Stimulated activated CD4-positive, alpha-beta T cell treated with anti-CD3 and anti-CD28 coated beads, Interleukin-1b, Interleukin-23, amount 100 ng/mL, for 1 hour (primary cell): ENCODE data around the gene NGEF.

Experiments
- DNase-seq, 2 donors: peaks; one replicate each; pipeline ENCODE4 v3.0.0-alpha.2; 2020; ENCODE audit warnings: low read depth in 2 of 2

The NGEF gene

GRCh38 chr2:233044974-233045605, 32.0 kb upstream of the NGEF start:
- no peak for DNase-seq

- no peak for DNase-seq
Measured at GRCh38 chr2:233042549-233042948, 29.5 kb upstream of the NGEF start.

GRCh38 chr2:233041722-233042323, 28.8 kb upstream of the NGEF start:
- DNase-seq = no peak

GRCh38 chr2:233040571-233040970, 27.5 kb upstream of the NGEF start:
- DNase-seq = no peak

- no peak for DNase-seq
Measured at GRCh38 chr2:233039846-233040530, 26.9 kb upstream of the NGEF start.

GRCh38 chr2:233039212-233039845, 26.3 kb upstream of the NGEF start:
- DNase-seq = no peak

GRCh38 chr2:233037078-233037477, 24.0 kb upstream of the NGEF start:
- no peak for DNase-seq

- DNase-seq = no peak
Measured at GRCh38 chr2:233036162-233036838, 23.2 kb upstream of the NGEF start.

- no peak for DNase-seq
Measured at GRCh38 chr2:233035426-233036161, 22.5 kb upstream of the NGEF start.

- DNase-seq = no peak
Measured at GRCh38 chr2:233034091-233034882, 21.2 kb upstream of the NGEF start.

- no peak for DNase-seq
Measured at GRCh38 chr2:233033672-233034071, 20.6 kb upstream of the NGEF start.

GRCh38 chr2:233032551-233033320, 19.7 kb upstream of the NGEF start, which contains the start of gene NEU2:
Gene NEU2 (plus strand): TSS chr2:233032672. CDS start chr2:233032672, 0 bp downstream.
- no peak for DNase-seq

GRCh38 chr2:233031556-233032500, 18.8 kb upstream of the NGEF start:
- no peak for DNase-seq

GRCh38 chr2:233029321-233029720, 16.3 kb upstream of the NGEF start:
- no peak for DNase-seq

GRCh38 chr2:233026198-233026813, 13.2 kb upstream of the NGEF start:
- no peak for DNase-seq

- DNase-seq = no peak
Measured at GRCh38 chr2:233025706-233026105, 12.7 kb upstream of the NGEF start.

- DNase-seq = no peak
Measured at GRCh38 chr2:233023761-233024410, 10.8 kb upstream of the NGEF start.
